K562 (cell line): ENCODE results near the gene FBN3. TPM values are rescaled to one million over a fixed set of nuclear protein-coding genes. Genes with fewer than 3 reads are reported as not detected.

Source experiments
- BCL6 ChIP-seq: fragments of 250-450 bp; sonication (Bioruptor Pico); IDR thresholded peaks from 2 replicates; pipeline ENCODE4 v1.4.0; 2020
- CHD4 ChIP-seq: fragments of 200-600 bp; sonication (generic); IDR thresholded peaks from 3 replicates; pipeline ENCODE4 v1.6.1; 2012; ENCODE audit warnings: low read depth, mild to moderate bottlenecking, mixed read lengths, low read length, inconsistent platforms; ENCODE audit not compliant: insufficient read depth, insufficient replicate concordance, poor library complexity, severe bottlenecking
- CLOCK ChIP-seq: fragments of 250-450 bp; sonication (Bioruptor Pico); IDR thresholded peaks from 2 replicates; pipeline ENCODE4 v1.4.0; 2020; ENCODE audit warnings: mild to moderate bottlenecking, moderate library complexity, borderline replicate concordance
- CREB1 ChIP-seq, 2 experiments: sonication (generic) in 1 of 2; formaldehyde crosslinking in 1 of 2; IDR thresholded peaks; 2 replicates each; pipeline versions ENCODE4 v1.6.1 to v1.8.0; 2012 to 2022; ENCODE audit warnings: inconsistent platforms in 1 of 2, mild to moderate bottlenecking in 1 of 2, missing genetic modification reagents in 1 of 2, moderate library complexity in 1 of 2
- CTCF ChIP-seq, 3 experiments: IDR thresholded peaks in 2 of 3; conservative IDR thresholded peaks in 1 of 3; 2 replicates each; pipeline ENCODE4 v1.5.1; 2011 to 2012; ENCODE audit warnings: low read length in 3 of 3, mild to moderate bottlenecking in 3 of 3, control low read depth in 2 of 3, improper control_type of control experiment in 1 of 3, inconsistent platforms in 1 of 3, low read depth in 1 of 3, mixed read lengths in 1 of 3, moderate library complexity in 1 of 3; ENCODE audit not compliant: insufficient read depth in 2 of 3
- CTCFL ChIP-seq: IDR thresholded peaks from 2 replicates; pipeline ENCODE4 v1.6.1; 2011; ENCODE audit warnings: borderline replicate concordance, low read depth, mild to moderate bottlenecking, moderate library complexity, low read length; ENCODE audit not compliant: insufficient read depth, poor library complexity, severe bottlenecking
- POLR2AphosphoS5 ChIP-seq: IDR thresholded peaks from 2 replicates; pipeline ENCODE4 v1.6.1; 2011; ENCODE audit warnings: mild to moderate bottlenecking, low read depth, low read length, moderate library complexity; ENCODE audit not compliant: control insufficient read depth, insufficient read depth
- PRDM10 ChIP-seq: fragments of 450-650 bp; IDR thresholded peaks from 2 replicates; pipeline ENCODE4 v1.6.1; 2018; ENCODE audit not compliant: partially characterized antibody
- ZFP91 ChIP-seq: sonication (generic); formaldehyde crosslinking; IDR thresholded peaks from 2 replicates; pipeline ENCODE4 v1.8.0; 2022; ENCODE audit warnings: mild to moderate bottlenecking, missing genetic modification reagents
- ZNF121 ChIP-seq: sonication (generic); formaldehyde crosslinking; conservative IDR thresholded peaks from 2 replicates; pipeline ENCODE4 v1.8.0; 2022; ENCODE audit warnings: missing genetic modification reagents
- ZNF274 ChIP-seq: IDR thresholded peaks from 2 replicates; pipeline ENCODE4 v1.6.1; 2011; ENCODE audit warnings: low read depth, mild to moderate bottlenecking, low read length, moderate library complexity, borderline replicate concordance
- ZSCAN32 ChIP-seq: fragments of 450-650 bp; formaldehyde crosslinking; IDR thresholded peaks from 2 replicates; pipeline ENCODE4 v1.4.0; 2020; ENCODE audit warnings: mild to moderate bottlenecking, moderate library complexity
- polyA plus RNA-seq, 8 experiments: library from polyadenylated mRNA; depleted of rRNA in 4 of 8; stranded (reverse) in 5 of 8; unstranded in 3 of 8; fragments of >200 nt; fragmentation: Nextera tagmentation in 2 of 8; fragmentation: Illumina TruSeq in 1 of 8; extraction: Ambion mirVana in 2 of 8; extraction: Trizol in 1 of 8; gene quantifications; 2 replicates each; pipeline versions ENCODE4 v1.2.1 to v1.2.3, GENCODE V29; 2011 to 2014; ENCODE audit warnings: inconsistent platforms in 1 of 8, missing spikeins in 1 of 8
- total RNA-seq, 7 experiments: library from RNA; depleted of rRNA in 6 of 7; stranded (reverse); fragments of >200 nt in 6 of 7; fragmentation: Illumina TruSeq in 2 of 7; extraction: Trizol in 2 of 7; gene quantifications; 2 replicates each; pipeline versions ENCODE4 v1.2.1 to v1.2.3, GENCODE V29; 2011 to 2021; ENCODE audit warnings: low replicate concordance in 1 of 7

FBN3 gene
- total and polyA plus RNA-seq, 9 of the 15 experiments (the other 6 are each of a cell fraction or from before 2014, with no cell fraction given), result under 0.01 to 0.29 (median 0.01) TPM; not detected in 4

- no peak for TF ChIP-seq ZFP91 (CRISPR knock-in tag)
- TF ChIP-seq ZNF274, result no peak
- peak; percentile 73 to 93 (median 84) for TF ChIP-seq CTCF (IDR thresholded peaks at IDR 0.05 in 2 of 3, conservative IDR thresholded peaks at IDR 0.05 in 1 of 3; ENCODE audit: insufficient read depth in 2 of 3, low read depth in 1 of 3, low read length in 3 of 3)
- TF ChIP-seq CLOCK, result no peak
- no peak for TF ChIP-seq POLR2AphosphoS5
- no peak for TF ChIP-seq ZSCAN32 (CRISPR knock-in tag)
- TF ChIP-seq PRDM10, result no peak
- TF ChIP-seq CHD4, result peak; percentile 46
- no peak for TF ChIP-seq BCL6 (CRISPR knock-in tag)
- TF ChIP-seq CREB1 (IDR thresholded peaks at IDR 0.05), result no peak
- no peak for TF ChIP-seq CREB1 (CRISPR knock-in tag; IDR thresholded peaks at IDR 0.05)
- TF ChIP-seq CTCFL, result no peak
- no peak for TF ChIP-seq ZNF121 (CRISPR knock-in tag)
These were observed 80.1 kb downstream of the FBN3 start (continued) for GRCh38 chr19:8069096-8069973.
